Endothelial cell of umbilical vein (primary cell): ENCODE results near the gene CARNS1.

Experiments
- EZH2 ChIP-seq: IDR thresholded peaks from 2 replicates; pipeline ENCODE4 v1.6.1; 2012; ENCODE audit warnings: borderline replicate concordance, low read depth, mild to moderate bottlenecking, moderate library complexity, low read length, inconsistent platforms; ENCODE audit not compliant: severe bottlenecking
- FOS ChIP-seq: IDR thresholded peaks from 2 replicates; pipeline ENCODE4 v1.6.1; 2011; ENCODE audit warnings: mild to moderate bottlenecking, low read length, moderate library complexity, borderline replicate concordance; ENCODE audit not compliant: insufficient read depth
- MYC ChIP-seq: IDR thresholded peaks from one replicate; pipeline ENCODE4 v1.6.1; 2011; ENCODE audit warnings: mild to moderate bottlenecking, low read depth, low read length
- POLR2A ChIP-seq: IDR thresholded peaks from 2 replicates; pipeline ENCODE4 v1.6.1; 2012; ENCODE audit warnings: low read depth, mild to moderate bottlenecking, control low read depth, low read length
- POLR2AphosphoS5 ChIP-seq: IDR thresholded peaks from 2 replicates; pipeline ENCODE4 v1.6.1; 2012; ENCODE audit warnings: low read depth, mild to moderate bottlenecking, control low read depth, low read length, moderate library complexity; ENCODE audit not compliant: insufficient read depth
- TF ChIP-seq, protein P1 (sequence below), 2 donors: IDR thresholded peaks; 1 replicate in 1 of 2; 2 replicates in 1 of 2; pipeline ENCODE4 v1.5.1; 2011; ENCODE audit warnings: low read length in 2 of 2, mild to moderate bottlenecking in 2 of 2, moderate library complexity in 2 of 2, control low read depth in 1 of 2, inconsistent platforms in 1 of 2, low read depth in 1 of 2; ENCODE audit not compliant: insufficient read depth in 1 of 2; ENCODE audit errors: extremely low read depth in 1 of 2

DNA sequence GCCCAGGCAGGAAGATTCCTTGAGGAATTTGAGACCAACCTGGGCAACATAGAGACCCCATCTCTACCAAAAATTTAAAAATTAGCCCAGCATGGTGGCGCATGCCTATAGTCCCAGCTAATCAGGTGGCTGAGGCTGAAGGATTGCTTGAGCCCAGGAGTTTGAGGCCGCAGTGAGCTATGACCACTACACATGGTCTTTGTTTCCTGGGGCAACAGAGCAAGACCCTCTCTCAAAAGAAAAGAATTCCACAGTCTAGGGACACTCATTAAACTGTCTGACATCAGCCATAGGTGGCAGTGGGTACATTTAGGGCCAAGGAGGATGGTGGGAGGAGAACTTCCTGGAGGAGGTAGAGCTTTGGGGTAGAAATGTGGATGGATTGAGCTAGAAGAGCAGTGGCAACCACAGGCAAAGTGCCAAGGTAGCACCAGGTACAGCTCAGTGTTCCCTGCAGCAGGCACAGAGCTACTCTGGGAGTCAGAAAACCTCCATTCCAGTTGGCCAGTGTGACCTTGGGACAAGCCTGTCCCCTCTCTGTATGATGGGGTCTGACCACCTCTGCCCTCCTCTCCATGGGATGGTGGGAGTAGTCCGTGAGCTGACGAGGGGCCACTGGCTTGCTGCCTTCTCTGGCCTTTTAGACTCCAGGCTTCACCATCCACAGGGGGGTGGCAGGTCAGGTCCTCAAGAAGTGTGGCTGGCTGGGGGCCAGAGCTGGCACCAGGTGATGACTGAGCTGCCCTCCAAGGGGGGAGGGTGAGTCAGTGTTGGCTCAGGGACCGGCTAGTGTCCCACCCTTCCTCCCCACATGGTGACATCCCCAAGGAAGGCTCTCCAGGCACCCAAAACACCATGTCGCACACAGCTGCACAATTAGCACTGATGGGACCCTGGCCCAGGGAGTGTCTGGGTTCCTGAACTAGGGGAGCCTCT is 38.3 kb upstream of the CARNS1 start:
- TF ChIP-seq EZH2 (no peak), POLR2AphosphoS5 (no peak), POLR2A (no peak), FOS (no peak), MYC (no peak)
- TF ChIP-seq, protein P1, sequence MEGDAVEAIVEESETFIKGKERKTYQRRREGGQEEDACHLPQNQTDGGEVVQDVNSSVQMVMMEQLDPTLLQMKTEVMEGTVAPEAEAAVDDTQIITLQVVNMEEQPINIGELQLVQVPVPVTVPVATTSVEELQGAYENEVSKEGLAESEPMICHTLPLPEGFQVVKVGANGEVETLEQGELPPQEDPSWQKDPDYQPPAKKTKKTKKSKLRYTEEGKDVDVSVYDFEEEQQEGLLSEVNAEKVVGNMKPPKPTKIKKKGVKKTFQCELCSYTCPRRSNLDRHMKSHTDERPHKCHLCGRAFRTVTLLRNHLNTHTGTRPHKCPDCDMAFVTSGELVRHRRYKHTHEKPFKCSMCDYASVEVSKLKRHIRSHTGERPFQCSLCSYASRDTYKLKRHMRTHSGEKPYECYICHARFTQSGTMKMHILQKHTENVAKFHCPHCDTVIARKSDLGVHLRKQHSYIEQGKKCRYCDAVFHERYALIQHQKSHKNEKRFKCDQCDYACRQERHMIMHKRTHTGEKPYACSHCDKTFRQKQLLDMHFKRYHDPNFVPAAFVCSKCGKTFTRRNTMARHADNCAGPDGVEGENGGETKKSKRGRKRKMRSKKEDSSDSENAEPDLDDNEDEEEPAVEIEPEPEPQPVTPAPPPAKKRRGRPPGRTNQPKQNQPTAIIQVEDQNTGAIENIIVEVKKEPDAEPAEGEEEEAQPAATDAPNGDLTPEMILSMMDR (IDR thresholded peaks at IDR 0.05; ENCODE audit: extremely low read depth in 1 of 2, insufficient read depth in 1 of 2, low read depth in 1 of 2, low read length in 2 of 2): no peak
